Stomach (tissue), 9 donors: Measurements from ENCODE around the gene THYN1. TPM values are rescaled to one million over a fixed set of nuclear protein-coding genes. Genes with fewer than 3 reads are reported as not detected.

Experiments
- DNase-seq, 2 donors: peaks; one replicate each; pipeline versions ENCODE4 v3.0.0 to v3.0.0-alpha.2; 2013 to 2019
- H3K27ac ChIP-seq, 5 donors: fragments of 200-600 bp in 4 of 5; sonication (generic) in 4 of 5; one replicate each; pipeline ENCODE4 v1.5.1; 2013 to 2019; ENCODE audit warnings: mild to moderate bottlenecking in 1 of 5, moderate library complexity in 1 of 5
- H3K27me3 ChIP-seq, 3 donors: fragments of 200-600 bp; sonication (generic); one replicate each; pipeline ENCODE4 v1.5.1; 2017 to 2019; ENCODE audit warnings: mixed run types in 1 of 3
- H3K36me3 ChIP-seq, 4 donors: fragments of 200-600 bp; sonication (generic); 1 replicate in 3 of 4; 2 replicates in 1 of 4; pipeline ENCODE4 v1.5.1; 2016 to 2019
- H3K4me1 ChIP-seq, 4 donors: fragments of 200-600 bp; sonication (generic); one replicate each; pipeline ENCODE4 v1.5.1; 2016 to 2019
- H3K4me3 ChIP-seq, 4 donors: fragments of 200-600 bp; sonication (generic) in 3 of 4; one replicate each; pipeline ENCODE4 v1.5.1; 2016 to 2019; ENCODE audit warnings: mild to moderate bottlenecking in 1 of 4
- H3K9me3 ChIP-seq, 4 donors: fragments of 200-600 bp; sonication (generic); one replicate each; pipeline ENCODE4 v1.5.1; 2016 to 2019
- EP300 ChIP-seq: sonication (generic); formaldehyde crosslinking; IDR thresholded peaks from one replicate; pipeline ENCODE4 v1.6.1; 2017; ENCODE audit warnings: antibody characterized with exemption
- POLR2A ChIP-seq, 4 donors: fragments of 450-650 bp; IDR thresholded peaks; one replicate each; pipeline ENCODE4 v1.6.1; 2016; ENCODE audit warnings: antibody characterized with exemption in 4 of 4, control low read depth in 2 of 4, mild to moderate bottlenecking in 1 of 4, moderate library complexity in 1 of 4
- POLR2AphosphoS5 ChIP-seq, 3 donors: sonication (generic); formaldehyde crosslinking; IDR thresholded peaks; one replicate each; pipeline ENCODE4 v1.6.1; 2016; ENCODE audit warnings: antibody characterized with exemption in 3 of 3
- WGBS, 5 donors: extraction: QIAGEN DNeasy Blood & Tissue Kit in 3 of 5; methylation state at CpG; one replicate each; pipeline versions ENCODE4 v1.1.5 to v1.1.7; 2013 to 2018; 5-methylcytosine and 5-hydroxymethylcytosine counted together
- intact Hi-C: fragments of 100-400 bp; cut with DNase I; formaldehyde crosslinking; loops from one replicate; pipeline ENCODE4 v1.15.1; 2023; ENCODE audit warnings: low total_unique reads
- polyA plus RNA-seq, 3 donors: library from polyadenylated mRNA; stranded (reverse); fragments of 200-250 nt; gene quantifications; one replicate each; pipeline ENCODE4 v1.2.3, GENCODE V29; 2013
- total RNA-seq, 5 donors: library from RNA; depleted of rRNA; stranded (reverse); fragments of >200 nt; gene quantifications; one replicate each; pipeline versions ENCODE4 v1.1.0 to v1.2.3, GENCODE V29; 2014 to 2016
- TF ChIP-seq, protein P1 (sequence below), 7 experiments: fragments of 450-650 bp in 4 of 7; fragments of 200-600 bp in 3 of 7; sonication (generic) in 3 of 7; IDR thresholded peaks; one replicate each; pipeline ENCODE4 v1.5.1; 2016 to 2019; ENCODE audit warnings: antibody characterized with exemption in 7 of 7, control low read depth in 2 of 7, mild to moderate bottlenecking in 1 of 7
- donor health status: healthy with polysubstance abuse.
- donor health status: Bipolar disorder and iron deficiency.
- donor health status: healthy.

THYN1 gene
- total and polyA plus RNA-seq, 8 donors, result 4.6 to 62.1 (median 40.0) TPM

DNA sequence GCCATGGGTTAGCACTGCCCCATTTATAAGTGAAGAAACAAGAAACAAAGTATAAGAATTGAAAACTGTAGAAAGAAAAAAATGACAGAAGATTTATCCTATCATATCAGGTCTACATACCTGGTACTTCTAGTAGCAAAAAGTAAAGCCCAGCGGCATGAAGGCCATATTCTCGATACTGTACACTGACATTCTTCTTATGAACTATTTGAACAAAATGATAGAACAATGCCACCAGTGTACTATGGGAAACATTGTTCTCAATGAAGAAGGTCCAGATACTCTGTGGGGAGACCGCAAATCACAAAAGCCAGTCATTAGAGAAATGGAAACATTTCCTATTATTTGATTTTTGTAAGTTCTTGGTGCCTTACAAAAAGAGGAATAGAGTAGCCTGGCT is 36.3 kb downstream of the THYN1 start:
- Histone ChIP-seq H3K27ac (no peak overlapping the region), H3K4me1 (no peaks in the 10 kb centered on the region), H3K9me3 (no peaks in the 10 kb centered on the region), H3K36me3 (peaks cover 6 to 40% (median 35%) of the 10 kb centered on the region in 4 donors), H3K27me3 (no peaks in the 10 kb centered on the region), H3K4me3 (no peak overlapping the region)
- no peak for DNase-seq
- intact Hi-C loops, result no loop called here
- WGBS, 5 donors, result 89 to 96% (median 94%) methylated on average over 3 of the region's 3 CpGs
- TF ChIP-seq EP300 (no peak), POLR2A (IDR thresholded peaks at IDR 0.05) (no peak)
- TF ChIP-seq, protein P1, sequence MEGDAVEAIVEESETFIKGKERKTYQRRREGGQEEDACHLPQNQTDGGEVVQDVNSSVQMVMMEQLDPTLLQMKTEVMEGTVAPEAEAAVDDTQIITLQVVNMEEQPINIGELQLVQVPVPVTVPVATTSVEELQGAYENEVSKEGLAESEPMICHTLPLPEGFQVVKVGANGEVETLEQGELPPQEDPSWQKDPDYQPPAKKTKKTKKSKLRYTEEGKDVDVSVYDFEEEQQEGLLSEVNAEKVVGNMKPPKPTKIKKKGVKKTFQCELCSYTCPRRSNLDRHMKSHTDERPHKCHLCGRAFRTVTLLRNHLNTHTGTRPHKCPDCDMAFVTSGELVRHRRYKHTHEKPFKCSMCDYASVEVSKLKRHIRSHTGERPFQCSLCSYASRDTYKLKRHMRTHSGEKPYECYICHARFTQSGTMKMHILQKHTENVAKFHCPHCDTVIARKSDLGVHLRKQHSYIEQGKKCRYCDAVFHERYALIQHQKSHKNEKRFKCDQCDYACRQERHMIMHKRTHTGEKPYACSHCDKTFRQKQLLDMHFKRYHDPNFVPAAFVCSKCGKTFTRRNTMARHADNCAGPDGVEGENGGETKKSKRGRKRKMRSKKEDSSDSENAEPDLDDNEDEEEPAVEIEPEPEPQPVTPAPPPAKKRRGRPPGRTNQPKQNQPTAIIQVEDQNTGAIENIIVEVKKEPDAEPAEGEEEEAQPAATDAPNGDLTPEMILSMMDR (IDR thresholded peaks at IDR 0.05), result no peak

DNA sequence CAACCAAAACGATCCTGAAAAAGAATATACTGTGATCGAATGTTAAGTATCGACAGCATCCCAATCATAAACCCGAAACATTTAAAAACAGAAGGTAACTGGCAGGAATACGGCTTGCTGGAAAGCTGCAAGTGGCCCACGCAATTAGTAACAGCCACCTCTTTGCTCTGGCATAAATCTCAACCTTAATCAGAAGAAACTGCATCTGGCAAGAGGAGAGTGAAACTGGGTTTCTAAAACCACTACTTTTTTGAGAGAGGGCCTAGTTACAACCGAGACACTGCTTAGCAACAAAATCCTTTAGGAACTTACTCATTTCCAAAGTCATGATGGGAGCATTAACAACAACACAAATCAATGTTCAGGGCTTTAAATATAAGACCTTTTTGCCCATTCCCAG is 37.3 kb downstream of the THYN1 start:
- H3K4me3 ChIP-seq, result no peak overlapping the region
- intact Hi-C loops, result no loop called here
- H3K36me3 ChIP-seq, result peaks cover 6 to 40% (median 35%) of the 10 kb centered on the region in 4 donors
- no peaks in the 10 kb centered on the region for H3K4me1 ChIP-seq
- DNase-seq, result no peak
- H3K27ac ChIP-seq, result no peak overlapping the region
- no peaks in the 10 kb centered on the region for H3K9me3 ChIP-seq
- TF ChIP-seq, protein P1 (IDR thresholded peaks at IDR 0.05), result no peak
- TF ChIP-seq POLR2AphosphoS5 (IDR thresholded peaks at IDR 0.05) (no peak), POLR2A (IDR thresholded peaks at IDR 0.05) (no peak), EP300 (no peak)
- WGBS, 5 donors, result 67 to 85% (median 70%) methylated on average over 7 of the region's 7 CpGs
- no peaks in the 10 kb centered on the region for H3K27me3 ChIP-seq

DNA sequence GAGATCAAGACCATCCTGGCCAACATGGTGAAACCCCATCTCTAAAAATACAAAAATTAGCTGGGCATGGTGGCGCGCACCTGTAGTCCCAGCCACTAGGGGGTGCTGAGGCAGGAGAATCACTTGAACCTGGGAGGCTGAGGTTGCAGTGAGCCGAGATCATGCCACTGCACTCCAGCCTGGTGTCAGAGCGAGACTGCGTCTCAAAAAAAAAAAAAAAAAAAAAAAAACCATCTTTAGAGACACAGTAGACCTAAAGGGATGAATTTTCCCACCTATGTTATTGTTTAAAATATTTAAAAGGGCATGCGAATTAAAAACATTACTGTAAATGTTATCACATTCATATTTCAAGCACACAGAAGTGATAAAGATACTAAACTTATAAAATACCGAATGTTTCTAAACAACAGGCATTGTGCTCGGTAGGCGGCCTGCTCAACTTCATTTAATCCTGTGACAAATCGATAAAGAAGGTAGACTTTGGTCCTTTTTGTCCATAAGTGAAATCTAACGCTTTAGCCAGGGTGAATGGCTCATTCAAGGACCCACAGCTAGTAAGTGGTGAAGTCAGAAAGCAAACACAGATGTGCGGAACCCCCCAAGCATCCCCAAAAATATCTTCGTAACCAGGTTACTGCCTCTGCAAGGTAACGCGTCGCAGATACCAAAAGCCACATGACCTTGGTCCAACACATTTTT is 45.5 kb downstream of the THYN1 start:
- H3K4me1 ChIP-seq, result no peaks in the 10 kb centered on the region
- H3K27ac ChIP-seq, result no peak overlapping the region
- intact Hi-C loops, result no loop called here
- DNase-seq, result peak; percentile 49 to 57
- peaks cover 26 to 69% (median 64%) of the 10 kb centered on the region in 4 donors for H3K36me3 ChIP-seq
- H3K4me3 ChIP-seq, result no peak overlapping the region
- TF ChIP-seq, protein P1 (IDR thresholded peaks at IDR 0.05), result peak in 5 of 7 experiments; percentile 40 to 83 (median 63)
- TF ChIP-seq POLR2A (IDR thresholded peaks at IDR 0.05), result no peak
- H3K27me3 ChIP-seq, result no peaks in the 10 kb centered on the region
- H3K9me3 ChIP-seq, result no peaks in the 10 kb centered on the region
- 77 to 83% (median 81%) methylated on average over 16 of the region's 16 CpGs for WGBS, 5 donors

DNA sequence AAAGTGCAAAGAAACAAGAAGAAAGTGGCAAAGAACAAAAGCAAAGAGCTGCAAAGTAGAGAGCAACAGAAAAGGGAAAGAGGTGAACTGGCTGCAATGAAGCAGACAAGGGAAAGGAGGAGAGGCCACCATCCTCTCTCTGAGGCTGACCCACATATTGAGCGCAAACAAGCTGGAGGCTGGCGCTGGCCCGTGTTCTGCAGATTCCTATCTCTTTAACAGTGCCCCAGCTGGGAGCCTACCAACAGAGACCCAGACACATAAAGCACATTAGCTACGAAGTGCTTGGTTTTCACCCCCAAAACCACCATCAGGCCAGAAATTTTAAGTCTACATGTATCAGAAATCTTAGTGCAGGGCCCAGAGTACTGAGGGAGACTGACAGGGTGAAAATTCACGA is 47.0 kb downstream of the THYN1 start:
- Histone ChIP-seq H3K9me3 (no peaks in the 10 kb centered on the region), H3K27me3 (no peaks in the 10 kb centered on the region), H3K4me1 (no peaks in the 10 kb centered on the region), H3K4me3 (no peak overlapping the region), H3K36me3 (peaks cover 35 to 84% (median 79%) of the 10 kb centered on the region in 4 donors), H3K27ac (no peak overlapping the region)
- TF ChIP-seq, protein P1 (IDR thresholded peaks at IDR 0.05), result no peak
- no peak for TF ChIP-seq POLR2AphosphoS5 (IDR thresholded peaks at IDR 0.05)
- TF ChIP-seq EP300, result no peak
- TF ChIP-seq POLR2A (IDR thresholded peaks at IDR 0.05), result no peak
- intact Hi-C loops, result no loop called here
- WGBS, 5 donors, result 92 to 96% (median 92%) methylated on average over 5 of the region's 5 CpGs
- no peak for DNase-seq
